ENCODE measurements around the gene CD7.

Gene CD7

DNA sequence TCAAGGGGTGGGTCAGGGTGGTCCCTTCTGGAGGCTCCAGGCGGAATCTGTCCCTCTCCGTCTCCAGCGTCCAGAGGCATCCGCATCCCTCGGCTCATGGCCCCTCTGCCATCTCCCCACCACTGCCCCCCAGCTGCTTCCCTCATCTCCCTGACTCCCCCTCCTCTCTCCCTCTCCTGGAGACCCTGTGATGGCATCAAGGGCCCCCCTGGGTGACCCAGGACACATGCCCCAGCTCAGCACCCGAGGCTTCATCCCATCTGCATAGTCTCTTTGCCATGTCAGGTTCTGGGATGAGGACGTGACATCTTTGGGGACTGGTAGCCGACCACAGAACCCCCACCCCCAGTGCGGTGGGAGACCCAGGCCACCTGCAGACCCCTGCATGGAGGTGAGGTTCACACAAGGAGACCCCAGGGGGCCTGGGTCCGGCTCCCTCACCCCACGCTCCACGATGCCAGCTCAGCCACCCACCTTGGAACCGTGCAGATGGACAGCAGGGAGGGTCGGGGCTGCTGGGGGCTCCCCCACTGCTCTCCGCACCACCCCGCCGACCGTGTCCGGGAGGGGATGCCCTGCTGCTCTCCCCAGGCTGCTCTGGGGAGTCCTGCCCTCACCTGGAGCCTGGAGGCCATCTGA lies 12.4 kb upstream of the CD7 start:
- DNase-seq = no peak

- no peak for DNase-seq
Measured at GRCh38 chr17:82328994-82329507, 11.6 kb upstream of the CD7 start.

DNA sequence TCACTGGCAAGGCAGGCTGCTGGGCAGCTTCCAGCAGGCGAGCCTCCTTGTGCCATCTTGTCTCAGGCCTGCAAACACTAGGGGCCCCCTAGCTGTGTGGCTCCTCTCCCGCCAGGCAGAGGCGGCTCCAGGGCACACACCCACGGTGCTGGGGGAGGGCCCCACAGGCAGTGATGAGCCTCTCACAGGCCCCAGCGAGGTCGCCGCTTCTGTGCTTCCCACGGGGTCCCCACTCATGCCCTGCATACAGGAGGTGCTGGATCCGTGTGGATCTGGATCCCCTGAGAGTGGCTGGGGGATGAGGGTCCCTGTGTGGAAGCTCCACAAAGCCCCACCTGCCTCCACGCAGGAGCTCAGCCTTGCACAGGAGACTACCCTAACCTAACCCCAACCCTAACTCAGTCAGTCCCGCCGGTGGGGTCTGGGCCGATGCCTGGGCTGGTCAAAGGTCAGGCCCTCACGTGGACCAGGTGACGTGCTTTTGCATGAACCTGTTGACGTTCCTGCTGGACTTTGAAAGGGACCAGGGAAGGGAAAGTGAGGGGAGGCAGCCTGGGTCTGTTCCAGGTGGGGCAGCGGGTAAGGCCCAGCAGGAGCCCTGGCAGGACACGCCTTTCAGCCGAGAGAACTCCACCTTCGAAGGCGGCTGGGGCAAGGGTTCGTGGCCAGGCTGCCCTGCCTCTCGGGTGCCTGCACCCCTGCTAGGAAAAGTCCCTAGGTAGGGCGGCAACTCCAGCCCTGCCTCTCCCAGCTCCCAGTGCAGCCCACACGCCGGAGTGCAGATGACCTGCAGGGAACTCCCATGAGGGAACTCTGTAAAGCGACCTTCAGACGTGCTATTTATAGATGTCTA lies 11.0 kb upstream of the CD7 start:
- no peak for DNase-seq

DNA sequence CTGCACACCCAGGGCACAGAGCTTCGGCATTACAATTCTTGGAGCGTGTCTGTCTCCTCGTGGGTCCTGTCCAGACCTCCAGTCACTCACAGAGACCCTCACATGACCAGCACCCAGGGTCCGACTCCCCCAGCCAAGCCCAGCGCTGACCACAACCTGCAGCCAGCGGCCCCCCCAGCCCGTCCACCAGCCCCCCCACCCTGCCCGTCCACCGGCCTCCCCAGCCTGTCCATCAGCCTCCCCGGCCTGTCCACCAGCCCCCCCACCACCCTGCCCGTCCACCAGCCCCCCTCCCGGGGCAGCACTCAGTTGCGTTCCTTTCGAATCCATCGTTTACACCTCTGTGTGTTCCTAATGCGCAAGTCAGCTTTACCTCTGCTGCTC lies 10.3 kb upstream of the CD7 start:
- no peak for DNase-seq

- no peak for DNase-seq
Measured at GRCh38 chr17:82327289-82327688, 9.9 kb upstream of the CD7 start.

- DNase-seq = no peak
Measured at GRCh38 chr17:82325286-82326180, 8.1 kb upstream of the CD7 start.

GRCh38 chr17:82324566-82325285 lies 7.3 kb upstream of the CD7 start:
- DNase-seq = no peak

DNA sequence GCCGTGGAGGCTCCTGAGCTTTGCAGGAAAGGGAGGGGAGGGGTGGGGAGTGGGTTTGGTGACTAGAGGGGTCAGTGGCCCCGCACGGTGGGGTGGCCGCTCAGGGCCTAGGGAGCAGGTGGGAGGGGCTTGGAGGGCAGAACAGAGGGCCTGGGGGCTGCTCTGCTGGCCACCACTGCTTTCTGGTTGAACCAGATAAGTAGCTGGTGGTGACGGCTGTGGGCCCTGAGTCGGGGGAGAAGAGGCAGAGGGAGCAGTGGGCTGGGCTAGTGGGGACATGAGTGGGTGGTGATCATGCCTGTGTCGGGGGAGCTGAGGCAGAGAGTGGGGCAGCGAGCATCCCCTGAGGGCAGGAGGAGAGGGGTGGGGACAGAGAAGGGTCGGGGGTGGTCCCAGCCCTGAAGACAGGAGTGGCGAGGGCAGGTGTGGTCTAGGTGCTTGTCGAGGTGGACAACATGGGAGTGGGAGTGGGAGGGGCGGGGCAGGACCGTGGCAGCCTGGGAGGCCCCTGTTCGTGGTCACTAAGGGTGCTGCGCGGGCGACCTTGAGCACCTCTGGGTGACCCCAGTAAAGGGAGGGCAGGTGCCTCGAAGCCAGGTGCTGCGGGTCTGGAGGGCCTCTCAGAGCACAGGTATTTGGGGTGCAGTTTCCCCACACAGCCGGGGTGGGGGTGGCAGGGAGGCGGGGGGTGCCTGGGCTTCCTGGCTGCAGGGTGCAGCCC lies 6.3 kb upstream of the CD7 start:
- DNase-seq = no peak

GRCh38 chr17:82322526-82323453 lies 5.4 kb upstream of the CD7 start:
- DNase-seq = no peak

GRCh38 chr17:82321947-82322466 lies 4.6 kb upstream of the CD7 start:
- no peak for DNase-seq

DNA sequence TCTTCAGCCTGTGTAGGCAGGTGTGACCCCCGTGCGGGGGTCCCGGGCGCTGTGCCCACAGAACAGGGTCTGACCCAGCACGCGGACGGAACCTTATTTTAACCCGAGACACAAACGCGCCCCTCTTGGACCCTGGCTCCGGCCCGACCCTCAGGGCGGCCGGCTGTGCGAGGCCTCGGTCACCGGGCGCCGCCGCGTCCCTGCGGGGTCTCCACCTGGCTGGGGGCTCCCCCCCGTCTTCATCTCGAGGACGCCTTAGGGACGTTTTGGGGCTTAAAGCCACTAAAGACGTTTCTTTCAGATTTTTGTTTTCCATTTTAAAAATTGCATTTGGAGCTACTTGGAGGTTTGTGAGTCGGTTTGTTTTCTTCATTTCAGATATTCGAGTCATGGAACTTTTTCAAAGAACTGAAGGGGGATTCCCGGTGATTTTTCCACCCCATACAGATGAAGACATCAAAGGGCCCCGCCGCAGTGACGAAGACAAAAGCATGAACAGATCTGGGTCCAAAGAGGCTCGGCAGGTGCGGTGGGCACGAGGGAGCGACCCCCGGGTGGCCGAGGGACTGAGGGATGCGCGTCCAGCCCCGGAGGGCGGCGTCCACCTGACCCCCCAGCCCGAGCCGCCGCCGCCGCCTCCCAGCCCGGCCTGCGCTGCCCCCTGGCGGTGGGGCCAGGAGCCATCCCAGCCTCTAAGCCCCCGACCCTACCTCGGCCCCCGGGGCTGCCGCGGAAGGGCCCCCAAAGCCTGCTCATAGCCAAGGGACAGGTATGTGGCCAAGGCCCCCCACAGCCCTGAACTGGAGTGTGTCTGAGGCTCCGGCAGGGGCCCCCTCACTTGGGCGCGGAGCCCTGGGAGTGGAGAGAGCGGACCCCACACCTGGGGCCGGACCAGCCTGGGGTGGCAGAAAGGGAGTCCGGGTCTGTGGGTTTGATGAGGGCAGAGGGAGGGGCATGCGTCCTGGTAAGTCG lies 3.8 kb upstream of the CD7 start:
- peak in 3 of 58 donors; percentile 6 to 15 (median 13) for DNase-seq

- no peak for DNase-seq
Measured at GRCh38 chr17:82320140-82320840, 2.9 kb upstream of the CD7 start.

DNA sequence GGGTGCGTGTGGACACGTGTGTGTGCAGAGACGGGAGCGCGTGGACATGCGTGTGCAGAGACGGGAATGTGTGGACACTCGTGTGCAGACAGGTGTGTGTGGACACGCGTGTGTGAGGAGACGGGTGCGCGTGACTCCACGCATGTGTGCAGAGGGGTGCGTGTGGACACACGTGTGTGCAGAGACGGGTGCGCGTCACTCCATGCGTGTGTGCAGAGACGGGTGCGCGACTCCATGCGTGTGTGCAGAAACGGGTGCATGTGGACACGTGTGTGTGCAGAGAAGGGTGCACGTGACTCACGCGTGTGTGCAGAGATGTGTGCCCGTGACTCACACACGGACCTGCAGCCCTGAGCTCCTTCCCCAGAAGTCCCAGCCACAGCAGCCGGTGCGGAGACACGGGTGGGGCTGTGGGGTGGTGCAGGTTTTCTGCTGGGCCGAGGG lies 2.2 kb upstream of the CD7 start:
- DNase-seq = no peak

- no peak for DNase-seq
Measured at GRCh38 chr17:82318772-82319606, 1.6 kb upstream of the CD7 start.

GRCh38 chr17:82318169-82318498 lies 726 bp upstream of the CD7 start:
- DNase-seq = no peak
